WTC11 (cell line): ENCODE results near the gene RLF.
A peak's percentile ranks its signal among the peaks of the same experiment; 100 is the strongest.

Experiments used
- ARID4B ChIP-seq: sonication (generic); formaldehyde crosslinking; IDR thresholded peaks from 2 replicates; pipeline ENCODE4 v1.8.0; 2023; ENCODE audit warnings: missing genetic modification reagents, mild to moderate bottlenecking, borderline replicate concordance
- CREM ChIP-seq: sonication (generic); formaldehyde crosslinking; IDR thresholded peaks from 2 replicates; pipeline ENCODE4 v1.8.1; 2022; ENCODE audit warnings: mild to moderate bottlenecking, missing genetic modification reagents, moderate library complexity
- FOXP1 ChIP-seq: sonication (generic); formaldehyde crosslinking; IDR thresholded peaks from 2 replicates; pipeline ENCODE4 v1.8.0; 2022; ENCODE audit warnings: missing genetic modification reagents, mild to moderate bottlenecking, moderate library complexity, borderline replicate concordance
- MYBL2 ChIP-seq: sonication (generic); formaldehyde crosslinking; IDR thresholded peaks from 2 replicates; pipeline ENCODE4 v1.8.1; 2023; ENCODE audit warnings: mild to moderate bottlenecking, moderate library complexity, missing genetic modification reagents
- NFE2L1 ChIP-seq: sonication (generic); formaldehyde crosslinking; IDR thresholded peaks from 2 replicates; pipeline ENCODE4 v1.8.1; 2023; ENCODE audit warnings: missing genetic modification reagents
- TCF7 ChIP-seq: sonication (generic); formaldehyde crosslinking; IDR thresholded peaks from 2 replicates; pipeline ENCODE4 v1.8.0; 2022; ENCODE audit warnings: mild to moderate bottlenecking, low read depth, missing genetic modification reagents, moderate library complexity
- USF1 ChIP-seq: sonication (generic); formaldehyde crosslinking; IDR thresholded peaks from 2 replicates; pipeline ENCODE4 v1.8.0; 2022; ENCODE audit warnings: mild to moderate bottlenecking, missing genetic modification reagents
- ZBTB21 ChIP-seq: sonication (generic); formaldehyde crosslinking; IDR thresholded peaks from 2 replicates; pipeline ENCODE4 v1.8.1; 2023; ENCODE audit warnings: mild to moderate bottlenecking, missing genetic modification reagents, borderline replicate concordance
- ZNF138 ChIP-seq: sonication (generic); formaldehyde crosslinking; conservative IDR thresholded peaks from 2 replicates; pipeline ENCODE4 v1.8.1; 2022; ENCODE audit warnings: mild to moderate bottlenecking, moderate library complexity, missing genetic modification reagents
- TF ChIP-seq, protein P1 (sequence below): fragments of 200-600 bp; IDR thresholded peaks from 2 replicates; pipeline ENCODE4 v1.8.0; 2022; ENCODE audit warnings: antibody characterized with exemption
- TF ChIP-seq, protein P2 (sequence below): sonication (generic); formaldehyde crosslinking; conservative IDR thresholded peaks from 2 replicates; pipeline ENCODE4 v1.8.1; 2022; ENCODE audit warnings: mild to moderate bottlenecking, missing genetic modification reagents
- TF ChIP-seq, protein P3 (sequence below): sonication (generic); formaldehyde crosslinking; IDR thresholded peaks from 2 replicates; pipeline ENCODE4 v1.8.0; 2022; ENCODE audit warnings: mild to moderate bottlenecking, missing genetic modification reagents
- TF ChIP-seq, protein P4 (sequence below): sonication (generic); formaldehyde crosslinking; IDR thresholded peaks from 2 replicates; pipeline ENCODE4 v1.8.1; 2023; ENCODE audit warnings: mild to moderate bottlenecking, missing genetic modification reagents

DNA sequence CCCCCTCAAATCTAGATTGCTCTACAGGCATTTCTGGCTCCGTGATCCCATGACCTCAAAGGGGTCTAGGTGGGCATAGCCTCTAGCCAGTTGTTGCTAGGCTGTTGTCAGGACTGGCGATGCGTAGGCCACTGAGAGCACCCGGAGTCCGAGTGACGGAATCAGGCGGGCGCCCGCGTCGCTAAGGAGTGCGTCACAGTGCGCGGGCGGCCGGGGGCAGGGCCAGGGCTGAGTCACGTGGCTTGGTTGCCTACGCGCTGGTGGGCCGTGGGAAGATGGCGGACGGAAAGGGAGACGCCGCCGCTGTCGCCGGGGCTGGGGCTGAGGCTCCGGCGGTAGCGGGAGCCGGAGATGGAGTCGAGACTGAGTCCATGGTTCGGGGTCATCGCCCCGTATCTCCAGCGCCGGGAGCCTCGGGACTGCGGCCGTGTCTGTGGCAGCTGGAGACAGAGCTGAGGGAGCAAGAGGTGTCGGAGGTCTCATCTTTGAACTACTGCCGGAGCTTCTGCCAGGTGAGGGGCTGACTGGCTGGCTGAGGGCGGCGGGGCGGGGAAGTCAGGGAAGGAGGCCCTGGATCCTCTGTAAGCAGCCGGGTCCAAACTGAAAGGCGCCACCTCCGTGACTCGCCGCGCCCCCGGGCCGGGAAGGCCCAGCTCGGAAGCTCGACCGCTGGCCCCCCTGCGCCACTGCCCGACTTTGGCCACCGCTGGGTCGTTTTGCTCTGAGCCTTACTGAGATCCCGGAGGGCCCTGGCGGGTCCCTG is at the start of gene RLF:
- TF ChIP-seq NFE2L1 (CRISPR knock-in tag) = no peak
- TF ChIP-seq, protein P1, sequence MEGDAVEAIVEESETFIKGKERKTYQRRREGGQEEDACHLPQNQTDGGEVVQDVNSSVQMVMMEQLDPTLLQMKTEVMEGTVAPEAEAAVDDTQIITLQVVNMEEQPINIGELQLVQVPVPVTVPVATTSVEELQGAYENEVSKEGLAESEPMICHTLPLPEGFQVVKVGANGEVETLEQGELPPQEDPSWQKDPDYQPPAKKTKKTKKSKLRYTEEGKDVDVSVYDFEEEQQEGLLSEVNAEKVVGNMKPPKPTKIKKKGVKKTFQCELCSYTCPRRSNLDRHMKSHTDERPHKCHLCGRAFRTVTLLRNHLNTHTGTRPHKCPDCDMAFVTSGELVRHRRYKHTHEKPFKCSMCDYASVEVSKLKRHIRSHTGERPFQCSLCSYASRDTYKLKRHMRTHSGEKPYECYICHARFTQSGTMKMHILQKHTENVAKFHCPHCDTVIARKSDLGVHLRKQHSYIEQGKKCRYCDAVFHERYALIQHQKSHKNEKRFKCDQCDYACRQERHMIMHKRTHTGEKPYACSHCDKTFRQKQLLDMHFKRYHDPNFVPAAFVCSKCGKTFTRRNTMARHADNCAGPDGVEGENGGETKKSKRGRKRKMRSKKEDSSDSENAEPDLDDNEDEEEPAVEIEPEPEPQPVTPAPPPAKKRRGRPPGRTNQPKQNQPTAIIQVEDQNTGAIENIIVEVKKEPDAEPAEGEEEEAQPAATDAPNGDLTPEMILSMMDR = no peak
- no peak for TF ChIP-seq ZBTB21 (CRISPR knock-in tag)
- TF ChIP-seq, protein P2, sequence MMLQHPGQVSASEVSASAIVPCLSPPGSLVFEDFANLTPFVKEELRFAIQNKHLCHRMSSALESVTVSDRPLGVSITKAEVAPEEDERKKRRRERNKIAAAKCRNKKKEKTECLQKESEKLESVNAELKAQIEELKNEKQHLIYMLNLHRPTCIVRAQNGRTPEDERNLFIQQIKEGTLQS (CRISPR knock-in tag) = no peak
- TF ChIP-seq, protein P3, sequence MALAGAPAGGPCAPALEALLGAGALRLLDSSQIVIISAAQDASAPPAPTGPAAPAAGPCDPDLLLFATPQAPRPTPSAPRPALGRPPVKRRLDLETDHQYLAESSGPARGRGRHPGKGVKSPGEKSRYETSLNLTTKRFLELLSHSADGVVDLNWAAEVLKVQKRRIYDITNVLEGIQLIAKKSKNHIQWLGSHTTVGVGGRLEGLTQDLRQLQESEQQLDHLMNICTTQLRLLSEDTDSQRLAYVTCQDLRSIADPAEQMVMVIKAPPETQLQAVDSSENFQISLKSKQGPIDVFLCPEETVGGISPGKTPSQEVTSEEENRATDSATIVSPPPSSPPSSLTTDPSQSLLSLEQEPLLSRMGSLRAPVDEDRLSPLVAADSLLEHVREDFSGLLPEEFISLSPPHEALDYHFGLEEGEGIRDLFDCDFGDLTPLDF (CRISPR knock-in tag) = no peak
- no peak for TF ChIP-seq TCF7 (CRISPR knock-in tag)
- TF ChIP-seq FOXP1 (CRISPR knock-in tag) = peak; percentile 65; the same call in 1 of the 2 replicates
- TF ChIP-seq, protein P4, sequence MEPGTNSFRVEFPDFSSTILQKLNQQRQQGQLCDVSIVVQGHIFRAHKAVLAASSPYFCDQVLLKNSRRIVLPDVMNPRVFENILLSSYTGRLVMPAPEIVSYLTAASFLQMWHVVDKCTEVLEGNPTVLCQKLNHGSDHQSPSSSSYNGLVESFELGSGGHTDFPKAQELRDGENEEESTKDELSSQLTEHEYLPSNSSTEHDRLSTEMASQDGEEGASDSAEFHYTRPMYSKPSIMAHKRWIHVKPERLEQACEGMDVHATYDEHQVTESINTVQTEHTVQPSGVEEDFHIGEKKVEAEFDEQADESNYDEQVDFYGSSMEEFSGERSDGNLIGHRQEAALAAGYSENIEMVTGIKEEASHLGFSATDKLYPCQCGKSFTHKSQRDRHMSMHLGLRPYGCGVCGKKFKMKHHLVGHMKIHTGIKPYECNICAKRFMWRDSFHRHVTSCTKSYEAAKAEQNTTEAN (CRISPR knock-in tag) = no peak
- no peak for TF ChIP-seq ZNF138
- TF ChIP-seq USF1 (CRISPR knock-in tag) = peak; percentile 97
- peak; percentile 31; the same call in 1 of the 2 replicates for TF ChIP-seq MYBL2 (CRISPR knock-in tag)
- TF ChIP-seq CREM (CRISPR knock-in tag) = peak; percentile 100
- no peak; the same call in 1 of the 2 replicates for TF ChIP-seq ARID4B (CRISPR knock-in tag)
